Prostate gland (tissue), 2 donors: ENCODE measurements around the gene CAV1. TPM values are rescaled to one million over a fixed set of nuclear protein-coding genes. Genes with fewer than 3 reads are reported as not detected.
"Not testable (repeated sequence)": the region's sequence is repeated elsewhere in the genome, so short reads cannot be mapped to it uniquely, and the experiment has no call there.

Source experiments
- DNase-seq: peaks from one replicate; pipeline ENCODE4 v3.0.0-alpha.2; 2019; ENCODE audit warnings: low spot score
- H3K27ac ChIP-seq, 2 donors: fragments of 200-600 bp; sonication (generic); 2 replicates each; pipeline ENCODE4 v1.5.1; 2017 to 2019
- H3K27me3 ChIP-seq: fragments of 200-600 bp; sonication (generic); replicated peaks from 2 replicates; pipeline ENCODE4 v1.5.1; 2019; ENCODE audit not compliant: insufficient read depth
- H3K36me3 ChIP-seq, 2 donors: fragments of 200-600 bp; sonication (generic); 1 replicate in 1 of 2; 2 replicates in 1 of 2; pipeline versions ENCODE4 v1.5.1 to v1.8.1; 2017 to 2019
- H3K4me1 ChIP-seq: fragments of 200-600 bp; sonication (generic); replicated peaks from 2 replicates; pipeline ENCODE4 v1.5.1; 2019
- H3K4me3 ChIP-seq, 2 donors: fragments of 200-600 bp; sonication (generic); 2 replicates each; pipeline ENCODE4 v1.5.1; 2017 to 2019
- H3K9me3 ChIP-seq: fragments of 200-600 bp; sonication (generic); 2 replicates; pipeline ENCODE4 v1.5.1; 2017
- CTCF ChIP-seq, 4 experiments: fragments of 200-600 bp in 2 of 4; fragments of 450-650 bp in 2 of 4; sonication (generic) in 2 of 4; IDR thresholded peaks; 1 replicate in 3 of 4; 2 replicates in 1 of 4; pipeline ENCODE4 v1.5.1; 2016 to 2019; ENCODE audit warnings: antibody characterized with exemption in 4 of 4, mild to moderate bottlenecking in 2 of 4, moderate library complexity in 2 of 4
- POLR2A ChIP-seq: fragments of 450-650 bp; IDR thresholded peaks from one replicate; pipeline ENCODE4 v1.6.1; 2016; ENCODE audit warnings: antibody characterized with exemption, mild to moderate bottlenecking
- POLR2AphosphoS5 ChIP-seq: sonication (generic); formaldehyde crosslinking; IDR thresholded peaks from one replicate; pipeline ENCODE4 v1.6.1; 2017; ENCODE audit warnings: antibody characterized with exemption
- WGBS: methylation state at CpG from one replicate; pipeline ENCODE4 v1.1.5; 2018; 5-methylcytosine and 5-hydroxymethylcytosine counted together
- intact Hi-C: fragments of 100-400 bp; cut with DNase I; formaldehyde crosslinking; loops from one replicate; pipeline ENCODE4 v1.14.2; 2022
- total RNA-seq, 2 donors: library from RNA; depleted of rRNA; stranded (reverse); fragments of >200 nt; gene quantifications; one replicate each; pipeline ENCODE4 v1.1.0, GENCODE V29; 2016

The CAV1 gene
- total RNA-seq, 2 donors from 2014 or later = 54.0 to 114 TPM

GRCh38 chr7:116582806-116583444 is 58.1 kb downstream of the CAV1 start:
- H3K4me1 ChIP-seq = no peaks in the 10 kb centered on the region
- no peak for DNase-seq
- 60% methylated on average over 5 of the region's 5 CpGs for WGBS
- H3K36me3 ChIP-seq = no peaks in the 10 kb centered on the region
- no peaks in the 10 kb centered on the region for H3K27me3 ChIP-seq
- no peak overlapping the region for H3K4me3 ChIP-seq
- TF ChIP-seq POLR2AphosphoS5 (no peak), POLR2A (no peak), CTCF (IDR thresholded peaks at IDR 0.05) (no peak)
- intact Hi-C loops = loop anchor here (10.0 kb wide), 1 partner anchor 148 kb away; no protein-coding TSS in a partner anchor
- H3K9me3 ChIP-seq = no peaks in the 10 kb centered on the region
- no peak overlapping the region for H3K27ac ChIP-seq

- Histone ChIP-seq H3K27me3 (no peaks in the 10 kb centered on the region), H3K9me3 (no peaks in the 10 kb centered on the region), H3K36me3 (no peaks in the 10 kb centered on the region), H3K27ac (no peak overlapping the region), H3K4me3 (no peak overlapping the region), H3K4me1 (no peaks in the 10 kb centered on the region)
- intact Hi-C loops = loop anchor here (10.0 kb wide), 1 partner anchor 149 kb away; no protein-coding TSS in a partner anchor
- no peak for DNase-seq
- TF ChIP-seq POLR2A = no peak
- 51% methylated on average over 1 of the region's 1 CpG for WGBS
Observed at GRCh38 chr7:116583653-116584052, 58.8 kb downstream of the CAV1 start.

- WGBS = 39% methylated on average over 1 of the region's 1 CpG
- Histone ChIP-seq H3K27ac (no peak overlapping the region), H3K27me3 (no peaks in the 10 kb centered on the region), H3K4me3 (no peak overlapping the region), H3K36me3 (no peaks in the 10 kb centered on the region), H3K9me3 (no peaks in the 10 kb centered on the region), H3K4me1 (no peaks in the 10 kb centered on the region)
- DNase-seq = no peak
- no peak for TF ChIP-seq POLR2AphosphoS5
- TF ChIP-seq POLR2A = no peak
- no peak for TF ChIP-seq CTCF (IDR thresholded peaks at IDR 0.05)
- intact Hi-C loops = loop anchor here (5.0 to 10.0 kb wide), 2 partner anchors 57 to 150 kb away; partner anchors contain the start of gene CAV1
Observed at GRCh38 chr7:116584721-116585120, 59.9 kb downstream of the CAV1 start.

GRCh38 chr7:116585392-116585791 is 60.6 kb downstream of the CAV1 start:
- Histone ChIP-seq H3K36me3 (no peaks in the 10 kb centered on the region), H3K4me1 (no peaks in the 10 kb centered on the region), H3K27ac (no peak overlapping the region), H3K4me3 (no peak overlapping the region), H3K9me3 (no peaks in the 10 kb centered on the region), H3K27me3 (no peaks in the 10 kb centered on the region)
- TF ChIP-seq POLR2A (no peak), CTCF (IDR thresholded peaks at IDR 0.05) (no peak), POLR2AphosphoS5 (no peak)
- intact Hi-C loops = loop anchor here (5.0 to 10.0 kb wide), 2 partner anchors 58 to 151 kb away; partner anchors contain the start of gene CAV1
- DNase-seq = no peak
- 92% methylated on average over 3 of the region's 3 CpGs for WGBS

- intact Hi-C loops = loop anchor here (5.0 to 10.0 kb wide), 2 partner anchors 59 to 151 kb away; partner anchors contain the start of gene CAV1
- 93% methylated on average over 5 of the region's 5 CpGs for WGBS
Observed at GRCh38 chr7:116585967-116586366, 61.1 kb downstream of the CAV1 start.

GRCh38 chr7:116587200-116587599 is 62.4 kb downstream of the CAV1 start:
- H3K9me3 ChIP-seq, H3K4me3 ChIP-seq, H3K27ac ChIP-seq, H3K36me3 ChIP-seq, DNase-seq, H3K4me1 ChIP-seq, H3K27me3 ChIP-seq: not testable (repeated sequence)
- intact Hi-C loops = loop anchor here (5.0 to 10.0 kb wide), 2 partner anchors 60 to 152 kb away; partner anchors contain the start of gene CAV1
- 95% methylated on average over 3 of the region's 3 CpGs for WGBS

More at GRCh38 chr7:116585967-116586366, 61.1 kb downstream of the CAV1 start:
- H3K36me3 ChIP-seq = no peaks in the 10 kb centered on the region
- no peak overlapping the region for H3K4me3 ChIP-seq
- TF ChIP-seq POLR2AphosphoS5 (no peak), CTCF (IDR thresholded peaks at IDR 0.05) (no peak), POLR2A (no peak)
- no peak overlapping the region for H3K27ac ChIP-seq
- no peaks in the 10 kb centered on the region for H3K27me3 ChIP-seq
- H3K4me1 ChIP-seq = no peaks in the 10 kb centered on the region
- no peak for DNase-seq
- H3K9me3 ChIP-seq = no peaks in the 10 kb centered on the region
